Inflammatory macrophage (primary cell): ENCODE results near the gene HOXB7.

Source experiments
- DNase-seq, 2 donors: peaks; one replicate each; pipeline ENCODE4 v3.0.0-alpha.2; 2020 to 2022

The HOXB7 gene

GRCh38 chr17:48594538-48595277 lies 16.1 kb downstream of the HOXB7 start:
- DNase-seq = no peak

GRCh38 chr17:48593840-48594537 lies 16.8 kb downstream of the HOXB7 start:
- peak; percentile 60 to 65 for DNase-seq

- DNase-seq = no peak
Measured at GRCh38 chr17:48593126-48593829, 17.5 kb downstream of the HOXB7 start, which contains the start of gene HOXB5. HOXB5 (minus strand) TSS chr17:48593779; CDS start chr17:48593682, 97 bp downstream.

GRCh38 chr17:48592577-48592976 lies 18.2 kb downstream of the HOXB7 start:
- DNase-seq = no peak

- no peak for DNase-seq
Measured at GRCh38 chr17:48592057-48592514, 18.7 kb downstream of the HOXB7 start.

- no peak for DNase-seq
Measured at GRCh38 chr17:48591255-48592056, 19.4 kb downstream of the HOXB7 start.

- no peak for DNase-seq
Measured at GRCh38 chr17:48590607-48591161, 20.1 kb downstream of the HOXB7 start.

- no peak for DNase-seq
Measured at GRCh38 chr17:48589831-48590606, 20.8 kb downstream of the HOXB7 start, which contains the start of gene HOXB3. HOXB3 (minus strand) TSS chr17:48590241; CDS start chr17:48552474, 37,767 bp downstream.

- DNase-seq = no peak
Measured at GRCh38 chr17:48589060-48589830, 21.6 kb downstream of the HOXB7 start.

GRCh38 chr17:48588528-48588927 lies 22.3 kb downstream of the HOXB7 start:
- DNase-seq = no peak

- DNase-seq = no peak
Measured at GRCh38 chr17:48588074-48588415, 22.8 kb downstream of the HOXB7 start.

GRCh38 chr17:48587276-48588073 lies 23.3 kb downstream of the HOXB7 start:
- DNase-seq = peak in 1 of 2 donors; percentile 28

- peak in 1 of 2 donors; percentile 15 for DNase-seq
Measured at GRCh38 chr17:48586355-48587258, 24.2 kb downstream of the HOXB7 start.

GRCh38 chr17:48584223-48584741 lies 26.5 kb downstream of the HOXB7 start:
- DNase-seq = no peak

- no peak for DNase-seq
Measured at GRCh38 chr17:48583708-48584222, 27.1 kb downstream of the HOXB7 start.

GRCh38 chr17:48582750-48583069 lies 28.1 kb downstream of the HOXB7 start:
- DNase-seq = no peak

- no peak for DNase-seq
Measured at GRCh38 chr17:48579760-48580554, 30.9 kb downstream of the HOXB7 start.

- no peak for DNase-seq
Measured at GRCh38 chr17:48579471-48579759, 31.4 kb downstream of the HOXB7 start.
